GM18951 (cell line): ENCODE results near the gene OR52A5.

Experiments used
- POLR2A ChIP-seq: IDR thresholded peaks from 4 replicates; pipeline ENCODE4 v1.6.1; 2011; ENCODE audit warnings: mild to moderate bottlenecking; ENCODE audit not compliant: insufficient read length, insufficient read depth; ENCODE audit errors: extremely low read depth
- in situ Hi-C: fragments of 300-500 bp; cut with MboI; formaldehyde crosslinking; loops from one replicate; pipeline ENCODE4 v1.12.0; 2022; ENCODE audit warnings: low sequenced_read_pairs, mixed read lengths, inconsistent platforms; ENCODE audit not compliant: unreplicated experiment

OR52A5 gene

GRCh38 chr11:5090668-5091067 lies 47.5 kb downstream of the OR52A5 start:
- no peak for TF ChIP-seq POLR2A
- in situ Hi-C loops, result no loop called here

DNA sequence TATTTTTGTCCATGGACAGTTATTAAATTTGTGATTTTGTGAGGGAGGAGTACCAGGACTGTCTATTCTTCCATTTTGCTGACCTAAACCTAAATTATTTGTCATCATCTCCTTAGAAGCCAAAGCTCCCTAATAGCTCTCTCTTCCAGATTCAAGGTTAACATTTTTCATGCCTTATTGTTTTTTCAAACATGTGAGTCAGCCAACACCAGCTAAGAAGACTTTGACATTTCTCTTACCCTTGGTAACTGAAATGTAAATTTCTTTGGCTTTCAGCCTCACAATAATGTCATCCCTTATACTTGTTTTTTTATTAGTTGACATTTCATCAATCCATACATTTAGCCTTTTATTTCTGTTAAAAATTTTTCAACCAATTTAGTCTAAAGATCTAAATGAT lies 49.6 kb downstream of the OR52A5 start:
- in situ Hi-C loops, result no loop called here
- TF ChIP-seq POLR2A, result no peak

- in situ Hi-C loops, result no loop called here
- TF ChIP-seq POLR2A, result no peak
These were observed 54.6 kb downstream of the OR52A5 start for GRCh38 chr11:5083602-5084001.

- no peak for TF ChIP-seq POLR2A
- in situ Hi-C loops, result no loop called here
These were observed 56.8 kb downstream of the OR52A5 start for GRCh38 chr11:5081405-5081804.
